Activated CD4-positive, alpha-beta T cell treated with anti-CD3 and anti-CD28 coated beads for 4 hours (primary cell): ENCODE results near the gene CEP63.
A peak's percentile ranks its signal among the peaks of the same experiment; 100 is the strongest.

Experiments
- DNase-seq, 2 donors: peaks; one replicate each; pipeline ENCODE4 v3.0.0-alpha.2; 2020

CEP63 gene

GRCh38 chr3:134471521-134472193 lies 14.2 kb upstream of the CEP63 start:
- DNase-seq, result no peak

GRCh38 chr3:134472831-134473230 lies 13.0 kb upstream of the CEP63 start:
- DNase-seq, result no peak

GRCh38 chr3:134473868-134474546 lies 11.8 kb upstream of the CEP63 start:
- DNase-seq, result peak; percentile 77 to 86

- no peak for DNase-seq
These were observed 10.9 kb upstream of the CEP63 start for GRCh38 chr3:134474956-134475355.

GRCh38 chr3:134476306-134476705 lies 9.6 kb upstream of the CEP63 start:
- no peak for DNase-seq

GRCh38 chr3:134477002-134477401 lies 8.9 kb upstream of the CEP63 start:
- DNase-seq, result no peak

- DNase-seq, result no peak
These were observed 7.9 kb upstream of the CEP63 start for GRCh38 chr3:134477938-134478337.

GRCh38 chr3:134480546-134480945 lies 5.3 kb upstream of the CEP63 start:
- no peak for DNase-seq

- DNase-seq, result no peak
These were observed 4.7 kb upstream of the CEP63 start for GRCh38 chr3:134481166-134481565.

GRCh38 chr3:134482622-134483021 lies 3.2 kb upstream of the CEP63 start:
- no peak for DNase-seq

- no peak for DNase-seq
These were observed 2.5 kb upstream of the CEP63 start for GRCh38 chr3:134483195-134483900.

- DNase-seq, result peak in 1 of 2 donors; percentile 90
These were observed 661 bp upstream of the CEP63 start for GRCh38 chr3:134485075-134485717.

- peak; percentile 32 to 38 for DNase-seq
These were observed 752 bp downstream of the CEP63 start for GRCh38 chr3:134486577-134487041.

- no peak for DNase-seq
These were observed 1.5 kb downstream of the CEP63 start for GRCh38 chr3:134487406-134487805.

- no peak for DNase-seq
These were observed 8.6 kb downstream of the CEP63 start for GRCh38 chr3:134494495-134494894.

- no peak for DNase-seq
These were observed 10.1 kb downstream of the CEP63 start for GRCh38 chr3:134495980-134496379.

- no peak for DNase-seq
These were observed 10.7 kb downstream of the CEP63 start for GRCh38 chr3:134496471-134497071.

- DNase-seq, result no peak
These were observed 17.4 kb downstream of the CEP63 start for GRCh38 chr3:134503266-134503665.

- DNase-seq, result no peak
These were observed 18.3 kb downstream of the CEP63 start for GRCh38 chr3:134504132-134504531.

GRCh38 chr3:134505485-134505884 lies 19.6 kb downstream of the CEP63 start:
- no peak for DNase-seq

GRCh38 chr3:134511500-134511899 lies 25.6 kb downstream of the CEP63 start:
- no peak for DNase-seq

GRCh38 chr3:134516905-134517304 lies 31.0 kb downstream of the CEP63 start:
- no peak for DNase-seq

GRCh38 chr3:134517791-134518190 lies 31.9 kb downstream of the CEP63 start:
- DNase-seq, result no peak
